Lung (tissue), 12 donors: ENCODE measurements around the gene RNF43. TPM values are rescaled to one million over a fixed set of nuclear protein-coding genes. Genes with fewer than 3 reads are reported as not detected.

ENCODE experiments used
- ATAC-seq: fragments of 200-7000 bp; cut with Tn5 transposase; one replicate; pipeline ENCODE4 v1.9.1; 2020; ENCODE audit warnings: moderate number of reproducible peaks; ENCODE audit not compliant: insufficient read depth, low FRiP score
- DNase-seq, 3 donors: peaks; one replicate each; pipeline ENCODE4 v3.0.0-alpha.2; 2013 to 2017
- H3K27ac ChIP-seq, 2 donors: one replicate each; pipeline ENCODE4 v1.5.1; 2013; ENCODE audit warnings: mild to moderate bottlenecking in 2 of 2, moderate library complexity in 2 of 2, control low read depth in 1 of 2, inconsistent platforms in 1 of 2, low read depth in 1 of 2, low read length in 1 of 2
- H3K27me3 ChIP-seq, 3 donors: one replicate each; pipeline ENCODE4 v1.5.1; 2013; ENCODE audit warnings: low read length in 2 of 3; ENCODE audit not compliant: control insufficient read depth in 3 of 3, insufficient read depth in 3 of 3
- H3K36me3 ChIP-seq, 4 donors: one replicate each; pipeline ENCODE4 v1.5.1; 2013; ENCODE audit warnings: low read length in 4 of 4, mild to moderate bottlenecking in 1 of 4, moderate library complexity in 1 of 4; ENCODE audit not compliant: control insufficient read depth in 4 of 4, insufficient read depth in 4 of 4
- H3K4me1 ChIP-seq, 5 donors: one replicate each; pipeline ENCODE4 v1.5.1; 2013; ENCODE audit warnings: low read length in 5 of 5, mild to moderate bottlenecking in 2 of 5, moderate library complexity in 1 of 5; ENCODE audit not compliant: control insufficient read depth in 5 of 5, insufficient read depth in 5 of 5
- H3K4me3 ChIP-seq: one replicate; pipeline ENCODE4 v1.5.1; 2013; ENCODE audit warnings: mild to moderate bottlenecking, control low read depth, moderate library complexity
- H3K9ac ChIP-seq, 2 donors: one replicate each; pipeline ENCODE4 v1.5.1; 2013; ENCODE audit warnings: low read length in 2 of 2, control low read depth in 1 of 2; ENCODE audit not compliant: insufficient read depth in 1 of 2
- H3K9me3 ChIP-seq, 4 donors: one replicate each; pipeline ENCODE4 v1.5.1; 2013; ENCODE audit warnings: low read length in 3 of 4, mild to moderate bottlenecking in 1 of 4, moderate library complexity in 1 of 4; ENCODE audit not compliant: control insufficient read depth in 4 of 4, insufficient read depth in 3 of 4
- CTCF ChIP-seq: IDR thresholded peaks from 2 replicates; pipeline ENCODE4 v1.5.1; 2012; ENCODE audit warnings: mild to moderate bottlenecking; ENCODE audit errors: control extremely low read depth, extremely low read depth
- WGBS, 2 donors: extraction: QIAGEN DNeasy Blood & Tissue Kit; methylation state at CpG; one replicate each; pipeline ENCODE4 v1.1.7; 2013; 5-methylcytosine and 5-hydroxymethylcytosine counted together
- polyA plus RNA-seq, 2 donors: library from polyadenylated mRNA; stranded (reverse); fragments of 200-250 nt; gene quantifications; one replicate each; pipeline ENCODE4 v1.2.1, GENCODE V29; 2013
- total RNA-seq, 2 donors: library from RNA; depleted of rRNA in 1 of 2; stranded (reverse); fragments of >200 nt in 1 of 2; gene quantifications; one replicate each; pipeline ENCODE4 v1.2.1, GENCODE V29; 2014 to 2021
- donor health status: control.
- donor health status: control.
- donor health status: Bipolar disorder and iron deficiency.
- donor health status: healthy.
- donor health status: DM: yes; HTN: yes; CAD: no.

RNF43 gene
- total and polyA plus RNA-seq, 4 donors: 3.7 to 32.9 (median 7.8) TPM

DNA sequence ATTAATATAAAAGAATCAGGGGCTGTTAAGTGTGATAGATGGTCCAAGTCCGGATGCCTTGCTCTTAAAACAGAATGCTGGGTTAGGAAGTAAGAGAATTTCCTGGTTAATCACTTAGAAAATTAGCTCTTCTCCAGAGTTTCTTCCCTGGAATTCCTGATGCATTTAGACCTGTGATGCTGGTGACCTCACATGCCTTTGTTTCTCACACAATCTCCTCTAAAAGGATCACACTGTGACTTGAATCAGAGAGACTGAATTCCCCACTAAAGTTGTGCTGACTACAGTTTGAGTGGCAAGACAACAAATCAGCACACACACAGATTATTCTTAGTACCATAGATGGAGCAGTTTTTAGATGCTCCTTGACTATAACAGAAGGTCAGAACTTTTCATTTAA lies 4.4 kb upstream of the RNF43 start:
- DNase-seq: no peak
- H3K27me3 ChIP-seq: no peaks in the 10 kb centered on the region
- TF ChIP-seq CTCF: no peak
- H3K36me3 ChIP-seq: no peaks in the 10 kb centered on the region
- no peak overlapping the region for H3K9ac ChIP-seq
- H3K27ac ChIP-seq: no peak overlapping the region
- no peak overlapping the region for H3K4me3 ChIP-seq
- WGBS, 2 donors: 63 to 67% methylated on average over 1 of the region's 1 CpG
- H3K9me3 ChIP-seq: no peaks in the 10 kb centered on the region
- no peak for ATAC-seq
- H3K4me1 ChIP-seq: peaks cover 0 to 3% (median 0%) of the 10 kb centered on the region in 5 donors

GRCh38 chr17:58420827-58421226 lies 3.5 kb upstream of the RNF43 start:
- no peak for TF ChIP-seq CTCF
- Histone ChIP-seq H3K9ac (no peak overlapping the region), H3K27me3 (no peaks in the 10 kb centered on the region), H3K36me3 (no peaks in the 10 kb centered on the region), H3K9me3 (no peaks in the 10 kb centered on the region), H3K4me3 (no peak overlapping the region), H3K4me1 (peaks cover 0 to 10% (median 0%) of the 10 kb centered on the region in 5 donors), H3K27ac (no peak overlapping the region)
- 65 to 82% methylated on average over 2 of the region's 2 CpGs for WGBS, 2 donors
- DNase-seq: no peak
- no peak for ATAC-seq

DNA sequence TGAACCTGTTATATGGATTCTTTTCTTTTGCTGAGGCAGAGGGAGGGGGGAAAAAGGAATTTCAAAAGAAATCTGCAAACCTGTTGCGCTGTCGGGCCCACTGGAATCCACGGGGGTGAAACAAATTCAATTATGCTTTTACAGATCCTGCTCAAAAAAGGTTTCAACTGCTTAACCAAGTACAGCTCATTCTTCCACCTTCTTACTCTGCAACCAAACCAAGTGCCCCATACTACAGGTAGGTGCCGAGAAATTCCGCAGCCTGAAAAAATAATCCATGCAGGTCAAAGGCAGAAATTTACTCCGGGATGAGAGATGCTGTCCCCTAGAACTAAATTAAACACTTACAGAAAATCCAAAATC lies 416 bp downstream of the RNF43 start:
- Histone ChIP-seq H3K4me1 (peaks cover 0 to 47% (median 0%) of the 10 kb centered on the region in 5 donors), H3K9ac (peak overlapping the region; percentile 89 to 95), H3K9me3 (no peaks in the 10 kb centered on the region), H3K36me3 (no peaks in the 10 kb centered on the region), H3K4me3 (no peak overlapping the region), H3K27ac (peak overlapping the region; percentile 9 to 78), H3K27me3 (no peaks in the 10 kb centered on the region)
- DNase-seq (peak in 2 of 3 donors; percentile 16 to 47), ATAC-seq (no peak)
- TF ChIP-seq CTCF: no peak
- 39 to 63% methylated on average over 6 of the region's 6 CpGs for WGBS, 2 donors

DNA sequence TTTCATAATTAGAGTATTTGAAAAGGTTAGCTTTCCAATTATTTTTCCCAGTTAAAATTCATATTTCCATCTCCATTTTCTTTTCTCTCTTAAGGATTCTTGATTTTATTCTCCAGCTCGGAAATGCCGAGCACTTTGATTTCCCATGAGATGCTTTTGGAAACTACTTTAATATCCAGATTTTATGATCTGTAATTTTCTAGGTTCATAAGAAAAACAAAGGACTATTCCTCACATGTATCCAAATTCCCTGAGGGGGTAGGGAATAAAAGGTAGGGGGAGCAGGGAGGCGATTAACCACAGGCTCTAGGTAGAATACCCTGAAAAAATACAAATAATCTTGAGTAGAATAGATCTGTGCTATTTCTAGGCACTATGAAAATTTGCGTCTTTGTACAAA lies 938 bp downstream of the RNF43 start:
- no peak overlapping the region for H3K4me3 ChIP-seq
- no peaks in the 10 kb centered on the region for H3K36me3 ChIP-seq
- peaks cover 0 to 51% (median under 1%) of the 10 kb centered on the region in 5 donors for H3K4me1 ChIP-seq
- no peaks in the 10 kb centered on the region for H3K27me3 ChIP-seq
- ATAC-seq: no peak
- peak overlapping the region; percentile 89 to 95 for H3K9ac ChIP-seq
- peak in 1 of 3 donors; percentile 26 for DNase-seq
- 65 to 89% methylated on average over 4 of the region's 4 CpGs for WGBS, 2 donors
- peak overlapping the region in 1 of 2 donors; percentile 78 for H3K27ac ChIP-seq
- H3K9me3 ChIP-seq: no peaks in the 10 kb centered on the region
- TF ChIP-seq CTCF: no peak
